Gastroesophageal sphincter (tissue), 4 donors: ENCODE measurements around the gene UNC5A. TPM values are rescaled to one million over a fixed set of nuclear protein-coding genes. Genes with fewer than 3 reads are reported as not detected.

Experiments used
- ATAC-seq: fragments of 150-250 bp; one replicate; pipeline ENCODE4 v1.9.1; 2016; ENCODE audit warnings: mild to moderate bottlenecking, moderate library complexity
- H3K27ac ChIP-seq, 4 donors: fragments of 200-600 bp; sonication (generic) in 3 of 4; 1 replicate in 3 of 4; 2 replicates in 1 of 4; pipeline ENCODE4 v1.5.1; 2016 to 2019
- H3K27me3 ChIP-seq: fragments of 200-600 bp; sonication (generic); one replicate; pipeline ENCODE4 v1.5.1; 2019
- H3K36me3 ChIP-seq, 2 donors: fragments of 200-600 bp; sonication (generic); one replicate each; pipeline ENCODE4 v1.5.1; 2019; ENCODE audit warnings: control low read depth in 1 of 2
- H3K4me1 ChIP-seq, 3 donors: fragments of 200-600 bp; sonication (generic); 1 replicate in 2 of 3; 2 replicates in 1 of 3; pipeline ENCODE4 v1.5.1; 2016 to 2019; ENCODE audit warnings: control low read depth in 2 of 3
- H3K4me3 ChIP-seq, 2 donors: fragments of 200-600 bp; sonication (generic); one replicate each; pipeline ENCODE4 v1.5.1; 2019; ENCODE audit warnings: mild to moderate bottlenecking in 1 of 2, moderate library complexity in 1 of 2
- H3K9me3 ChIP-seq, 3 donors: fragments of 200-600 bp; sonication (generic); one replicate each; pipeline ENCODE4 v1.5.1; 2017 to 2019; ENCODE audit warnings: control low read depth in 2 of 3
- EP300 ChIP-seq: sonication (generic); formaldehyde crosslinking; IDR thresholded peaks from one replicate; pipeline ENCODE4 v1.6.1; 2017; ENCODE audit warnings: antibody characterized with exemption, mild to moderate bottlenecking
- POLR2A ChIP-seq, 2 donors: fragments of 450-650 bp; IDR thresholded peaks; one replicate each; pipeline ENCODE4 v1.6.1; 2017; ENCODE audit warnings: antibody characterized with exemption in 2 of 2, mild to moderate bottlenecking in 2 of 2, moderate library complexity in 1 of 2
- POLR2AphosphoS5 ChIP-seq: sonication (generic); formaldehyde crosslinking; IDR thresholded peaks from one replicate; pipeline ENCODE4 v1.6.1; 2017; ENCODE audit warnings: antibody characterized with exemption
- WGBS, 2 donors: methylation state at CpG; one replicate each; pipeline ENCODE4 v1.1.5; 2018; ENCODE audit warnings: low coverage in 1 of 2; 5-methylcytosine and 5-hydroxymethylcytosine counted together
- total RNA-seq, 4 donors: library from RNA; depleted of rRNA; stranded (reverse); fragments of >200 nt; gene quantifications; one replicate each; pipeline ENCODE4 v1.1.0, GENCODE V29; 2016
- TF ChIP-seq, protein P1 (sequence below), 4 experiments: fragments of 200-600 bp in 2 of 4; fragments of 450-650 bp in 2 of 4; sonication (generic) in 1 of 4; IDR thresholded peaks; one replicate each; pipeline ENCODE4 v1.5.1; 2017 to 2019; ENCODE audit warnings: antibody characterized with exemption in 4 of 4, mild to moderate bottlenecking in 2 of 4, moderate library complexity in 2 of 4

Gene UNC5A
- total RNA-seq, 4 donors from 2014 or later, result 0.27 TPM; not detected in 3

- Histone ChIP-seq H3K36me3 (no peaks in the 10 kb centered on the region), H3K27ac (no peak overlapping the region), H3K9me3 (no peaks in the 10 kb centered on the region), H3K4me3 (no peak overlapping the region), H3K4me1 (peaks cover 0 to 10% (median 0%) of the 10 kb centered on the region in 3 donors), H3K27me3 (peaks cover 100% of the 10 kb centered on the region)
- WGBS, 2 donors, result 49 to 60% methylated on average over 5 of the region's 18 CpGs
- no peak for TF ChIP-seq POLR2A (IDR thresholded peaks at IDR 0.05)
- TF ChIP-seq EP300, result no peak
- TF ChIP-seq, protein P1, sequence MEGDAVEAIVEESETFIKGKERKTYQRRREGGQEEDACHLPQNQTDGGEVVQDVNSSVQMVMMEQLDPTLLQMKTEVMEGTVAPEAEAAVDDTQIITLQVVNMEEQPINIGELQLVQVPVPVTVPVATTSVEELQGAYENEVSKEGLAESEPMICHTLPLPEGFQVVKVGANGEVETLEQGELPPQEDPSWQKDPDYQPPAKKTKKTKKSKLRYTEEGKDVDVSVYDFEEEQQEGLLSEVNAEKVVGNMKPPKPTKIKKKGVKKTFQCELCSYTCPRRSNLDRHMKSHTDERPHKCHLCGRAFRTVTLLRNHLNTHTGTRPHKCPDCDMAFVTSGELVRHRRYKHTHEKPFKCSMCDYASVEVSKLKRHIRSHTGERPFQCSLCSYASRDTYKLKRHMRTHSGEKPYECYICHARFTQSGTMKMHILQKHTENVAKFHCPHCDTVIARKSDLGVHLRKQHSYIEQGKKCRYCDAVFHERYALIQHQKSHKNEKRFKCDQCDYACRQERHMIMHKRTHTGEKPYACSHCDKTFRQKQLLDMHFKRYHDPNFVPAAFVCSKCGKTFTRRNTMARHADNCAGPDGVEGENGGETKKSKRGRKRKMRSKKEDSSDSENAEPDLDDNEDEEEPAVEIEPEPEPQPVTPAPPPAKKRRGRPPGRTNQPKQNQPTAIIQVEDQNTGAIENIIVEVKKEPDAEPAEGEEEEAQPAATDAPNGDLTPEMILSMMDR (IDR thresholded peaks at IDR 0.05), result no peak
- TF ChIP-seq POLR2AphosphoS5, result no peak
- ATAC-seq, result no peak
These were observed 36.8 kb downstream of the UNC5A start for GRCh38 chr5:176847148-176847547.

GRCh38 chr5:176847726-176848290 lies 37.4 kb downstream of the UNC5A start:
- H3K9me3 ChIP-seq, result no peaks in the 10 kb centered on the region
- H3K4me3 ChIP-seq, result no peak overlapping the region
- H3K36me3 ChIP-seq, result no peaks in the 10 kb centered on the region
- H3K4me1 ChIP-seq, result peaks cover 0 to 10% (median 0%) of the 10 kb centered on the region in 3 donors
- 60% methylated on average over 1 of the region's 13 CpGs; no CpG with 5 or more reads in 1 of the 2 donors for WGBS, 2 donors
- TF ChIP-seq POLR2AphosphoS5, result no peak
- no peak for TF ChIP-seq POLR2A (IDR thresholded peaks at IDR 0.05)
- TF ChIP-seq, protein P1 (IDR thresholded peaks at IDR 0.05), result no peak
- no peak for TF ChIP-seq EP300
- ATAC-seq, result no peak
- H3K27me3 ChIP-seq, result peaks cover 96% of the 10 kb centered on the region
- no peak overlapping the region for H3K27ac ChIP-seq

- Histone ChIP-seq H3K9me3 (no peaks in the 10 kb centered on the region), H3K4me1 (peaks cover 0 to 7% (median 0%) of the 10 kb centered on the region in 3 donors), H3K36me3 (no peaks in the 10 kb centered on the region), H3K27me3 (peaks cover 91% of the 10 kb centered on the region), H3K4me3 (no peak overlapping the region), H3K27ac (no peak overlapping the region)
- TF ChIP-seq, protein P1 (IDR thresholded peaks at IDR 0.05), result no peak
- no peak for TF ChIP-seq EP300
- no peak for TF ChIP-seq POLR2A (IDR thresholded peaks at IDR 0.05)
- no peak for TF ChIP-seq POLR2AphosphoS5
- no CpG with 5 or more reads among the region's 13 CpGs for WGBS, 2 donors
- ATAC-seq, result no peak
These were observed 38.3 kb downstream of the UNC5A start for GRCh38 chr5:176848651-176849050.

GRCh38 chr5:176849611-176850227 lies 39.4 kb downstream of the UNC5A start:
- ATAC-seq, result no peak
- H3K27me3 ChIP-seq, result peaks cover 90% of the 10 kb centered on the region
- WGBS, 2 donors, result 67 to 75% methylated on average over 1 of the region's 7 CpGs

More at GRCh38 chr5:176849611-176850227, 39.4 kb downstream of the UNC5A start:
- no peaks in the 10 kb centered on the region for H3K36me3 ChIP-seq
- TF ChIP-seq, protein P1 (IDR thresholded peaks at IDR 0.05), result no peak
- TF ChIP-seq POLR2A (IDR thresholded peaks at IDR 0.05), result no peak
- no peak for TF ChIP-seq EP300
- TF ChIP-seq POLR2AphosphoS5, result no peak
- H3K4me3 ChIP-seq, result no peak overlapping the region
- no peaks in the 10 kb centered on the region for H3K9me3 ChIP-seq
- H3K4me1 ChIP-seq, result no peaks in the 10 kb centered on the region
- no peak overlapping the region for H3K27ac ChIP-seq
